Parathyroid adenoma (tissue), 2 donors: Measurements from ENCODE around the gene ZDHHC7.

Source experiments
- H2AFZ ChIP-seq: fragments of 300-600 bp; sonication (generic); one replicate; pipeline ENCODE4 v1.7.0; 2017; ENCODE audit warnings: antibody characterized with exemption, mild to moderate bottlenecking
- H3K27ac ChIP-seq: fragments of 300-600 bp; sonication (generic); one replicate; pipeline ENCODE4 v1.7.0; 2017
- H3K27me3 ChIP-seq: fragments of 300-600 bp; sonication (generic); one replicate; pipeline ENCODE4 v1.7.0; 2017; ENCODE audit warnings: low read length; ENCODE audit not compliant: control insufficient read depth, insufficient read depth
- H3K36me3 ChIP-seq: fragments of 300-600 bp; sonication (generic); one replicate; pipeline ENCODE4 v1.7.0; 2017; ENCODE audit warnings: low read length; ENCODE audit not compliant: control insufficient read depth, insufficient read depth
- H3K4me1 ChIP-seq: fragments of 300-600 bp; sonication (generic); one replicate; pipeline ENCODE4 v1.7.0; 2017; ENCODE audit warnings: control low read depth
- H3K4me2 ChIP-seq: fragments of 300-600 bp; sonication (generic); one replicate; pipeline ENCODE4 v1.7.0; 2017; ENCODE audit warnings: low read length
- H3K4me3 ChIP-seq: fragments of 300-600 bp; sonication (generic); one replicate; pipeline ENCODE4 v1.7.0; 2017; ENCODE audit warnings: low read depth, low read length
- H3K79me2 ChIP-seq: fragments of 300-600 bp; sonication (generic); one replicate; pipeline ENCODE4 v1.7.0; 2017; ENCODE audit warnings: control low read depth
- H3K9ac ChIP-seq: fragments of 300-600 bp; sonication (generic); one replicate; pipeline ENCODE4 v1.7.0; 2017; ENCODE audit warnings: mild to moderate bottlenecking
- H3K9me3 ChIP-seq: fragments of 300-600 bp; sonication (generic); one replicate; pipeline ENCODE4 v1.7.0; 2017; ENCODE audit warnings: low read length; ENCODE audit not compliant: control insufficient read depth
- CTCF ChIP-seq: fragments of 300-600 bp; sonication (generic); IDR thresholded peaks from one replicate; pipeline ENCODE4 v1.7.0; 2017; ENCODE audit warnings: antibody characterized with exemption, mild to moderate bottlenecking
- donor health status: primary hyperparathyroidism.

Gene ZDHHC7

DNA sequence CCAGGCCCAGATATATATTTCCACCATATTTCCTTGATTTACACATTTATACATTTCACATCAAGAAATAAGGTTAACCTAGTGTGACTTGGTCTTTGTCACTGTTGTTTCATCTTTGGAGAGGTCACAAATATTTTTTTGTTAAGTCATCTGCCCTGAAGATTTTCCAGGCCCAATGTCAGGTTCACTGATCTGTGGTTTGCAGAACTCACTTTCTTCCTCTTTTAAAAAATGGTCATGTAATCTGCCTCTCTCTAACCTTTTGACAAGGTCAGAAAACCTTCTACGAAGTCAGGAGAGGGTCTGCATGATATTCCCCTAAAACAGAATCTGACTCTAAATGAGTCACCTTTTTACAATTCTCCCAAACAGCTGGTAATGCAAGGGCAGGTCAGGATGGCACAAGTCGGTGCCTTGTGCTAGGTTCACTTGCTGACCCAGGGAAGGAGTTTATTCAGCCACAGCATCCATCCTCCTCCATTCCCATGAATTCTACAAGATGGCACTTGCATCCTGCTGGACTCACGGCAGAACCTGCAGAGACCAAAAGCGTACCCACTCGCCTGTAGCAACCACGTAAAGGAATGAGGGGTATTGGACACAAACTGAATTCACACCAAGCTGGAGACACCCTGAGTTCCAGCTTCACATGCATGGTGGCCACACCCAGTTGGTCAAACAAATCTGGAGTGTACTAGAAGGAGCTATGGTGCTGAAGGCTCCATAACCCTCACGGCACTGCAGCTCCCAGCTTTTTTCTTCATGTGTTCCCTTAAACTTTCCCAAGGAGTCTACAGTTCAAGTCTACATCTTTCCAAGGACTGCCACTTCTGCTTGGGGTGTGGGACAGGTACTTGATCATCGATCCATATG lies 14.7 kb upstream of the ZDHHC7 start:
- no peak for TF ChIP-seq CTCF
- Histone ChIP-seq H3K27me3 (no peaks in the 10 kb centered on the region), H3K4me1 (no peaks in the 10 kb centered on the region), H3K36me3 (no peaks in the 10 kb centered on the region), H3K79me2 (no peaks in the 10 kb centered on the region), H3K4me3 (no peak overlapping the region), H2AFZ (no peak overlapping the region), H3K4me2 (no peak overlapping the region), H3K9ac (no peak overlapping the region), H3K9me3 (no peaks in the 10 kb centered on the region), H3K27ac (no peak overlapping the region)

- no peaks in the 10 kb centered on the region for H3K36me3 ChIP-seq
- H3K27me3 ChIP-seq = no peaks in the 10 kb centered on the region
- no peak overlapping the region for H3K4me2 ChIP-seq
- no peak overlapping the region for H2AFZ ChIP-seq
- no peaks in the 10 kb centered on the region for H3K9me3 ChIP-seq
- H3K4me3 ChIP-seq = no peak overlapping the region
- no peaks in the 10 kb centered on the region for H3K79me2 ChIP-seq
- no peak overlapping the region for H3K27ac ChIP-seq
- H3K9ac ChIP-seq = no peak overlapping the region
- no peak for TF ChIP-seq CTCF
- peaks cover 3% of the 10 kb centered on the region for H3K4me1 ChIP-seq
These were observed 8.4 kb upstream of the ZDHHC7 start for GRCh38 chr16:85019659-85020245.

GRCh38 chr16:85018529-85019236 lies 7.3 kb upstream of the ZDHHC7 start:
- Histone ChIP-seq H3K27ac (no peak overlapping the region), H3K27me3 (no peaks in the 10 kb centered on the region), H3K36me3 (no peaks in the 10 kb centered on the region), H3K9me3 (no peaks in the 10 kb centered on the region), H3K4me2 (no peak overlapping the region), H2AFZ (no peak overlapping the region), H3K4me3 (no peak overlapping the region), H3K79me2 (no peaks in the 10 kb centered on the region), H3K4me1 (peaks cover 3% of the 10 kb centered on the region), H3K9ac (no peak overlapping the region)
- no peak for TF ChIP-seq CTCF

DNA sequence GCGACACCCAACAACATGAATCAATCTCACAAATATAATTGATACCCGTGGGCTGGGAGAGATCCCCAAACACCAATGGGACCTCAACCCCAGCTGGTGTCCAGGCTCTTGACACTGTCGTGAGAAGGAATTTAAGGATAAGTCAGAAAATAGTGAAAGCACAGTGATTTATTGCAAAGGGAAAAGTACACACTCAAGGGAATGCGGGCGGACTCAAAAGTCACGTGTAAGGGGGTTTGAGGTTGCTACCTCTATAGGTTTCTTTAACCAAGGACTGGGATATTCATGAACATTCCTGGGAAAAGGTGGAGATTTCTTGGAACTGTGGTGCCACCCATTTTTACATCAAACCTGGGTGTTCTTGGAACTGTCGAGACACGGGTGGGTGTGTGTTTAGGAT lies 6.3 kb upstream of the ZDHHC7 start:
- H3K9me3 ChIP-seq = no peaks in the 10 kb centered on the region
- peaks cover 3% of the 10 kb centered on the region for H3K4me1 ChIP-seq
- H3K36me3 ChIP-seq = no peaks in the 10 kb centered on the region
- H3K4me2 ChIP-seq = no peak overlapping the region
- no peaks in the 10 kb centered on the region for H3K79me2 ChIP-seq
- no peak overlapping the region for H3K27ac ChIP-seq
- no peak overlapping the region for H3K9ac ChIP-seq
- H3K27me3 ChIP-seq = no peaks in the 10 kb centered on the region
- no peak for TF ChIP-seq CTCF
- no peak overlapping the region for H2AFZ ChIP-seq
- no peak overlapping the region for H3K4me3 ChIP-seq
